Thoracic aorta (tissue), 2 donors: Measurements from ENCODE around the gene MYLK. TPM values are rescaled to one million over a fixed set of nuclear protein-coding genes. Genes with fewer than 3 reads are reported as not detected.

ENCODE experiments used
- ATAC-seq: fragments of 150-250 bp; one replicate; pipeline ENCODE4 v1.8.0; 2017; ENCODE audit warnings: low read depth; ENCODE audit not compliant: insufficient number of reproducible peaks, low FRiP score
- DNase-seq: peaks from one replicate; pipeline ENCODE4 v3.0.0-alpha.2; 2020; ENCODE audit warnings: low spot score
- H3K27ac ChIP-seq, 2 donors: fragments of 200-600 bp; sonication (generic); 1 replicate in 1 of 2; 2 replicates in 1 of 2; pipeline ENCODE4 v1.5.1; 2016; ENCODE audit warnings: mild to moderate bottlenecking in 2 of 2, moderate library complexity in 2 of 2
- H3K27me3 ChIP-seq: fragments of 200-600 bp; sonication (generic); replicated peaks from 2 replicates; pipeline ENCODE4 v1.6.0; 2016; ENCODE audit warnings: mild to moderate bottlenecking; ENCODE audit not compliant: insufficient read depth
- H3K36me3 ChIP-seq: fragments of 200-600 bp; sonication (generic); one replicate; pipeline ENCODE4 v1.5.1; 2016
- H3K4me1 ChIP-seq, 2 donors: fragments of 200-600 bp; sonication (generic); 1 replicate in 1 of 2; 2 replicates in 1 of 2; pipeline versions ENCODE4 v1.5.1 to v1.6.0; 2016; ENCODE audit warnings: low read depth in 2 of 2, mild to moderate bottlenecking in 1 of 2; ENCODE audit not compliant: control insufficient read depth in 1 of 2
- H3K4me3 ChIP-seq: fragments of 200-600 bp; sonication (generic); 2 replicates; pipeline ENCODE4 v1.5.1; 2016; ENCODE audit warnings: mild to moderate bottlenecking
- H3K9me3 ChIP-seq: fragments of 200-600 bp; sonication (generic); 2 replicates; pipeline ENCODE4 v1.5.1; 2016
- total RNA-seq, 2 donors: library from RNA; depleted of rRNA; stranded (reverse); fragments of >200 nt; gene quantifications; one replicate each; pipeline versions ENCODE4 v1.1.0 to v1.2.3, GENCODE V29; 2016
- TF ChIP-seq, protein P1 (sequence below): fragments of 200-600 bp; sonication (generic); IDR thresholded peaks from one replicate; pipeline ENCODE4 v1.5.1; 2019; ENCODE audit warnings: antibody characterized with exemption

The MYLK gene
- total RNA-seq, 2 donors from 2014 or later = 483 to 563 TPM

DNA sequence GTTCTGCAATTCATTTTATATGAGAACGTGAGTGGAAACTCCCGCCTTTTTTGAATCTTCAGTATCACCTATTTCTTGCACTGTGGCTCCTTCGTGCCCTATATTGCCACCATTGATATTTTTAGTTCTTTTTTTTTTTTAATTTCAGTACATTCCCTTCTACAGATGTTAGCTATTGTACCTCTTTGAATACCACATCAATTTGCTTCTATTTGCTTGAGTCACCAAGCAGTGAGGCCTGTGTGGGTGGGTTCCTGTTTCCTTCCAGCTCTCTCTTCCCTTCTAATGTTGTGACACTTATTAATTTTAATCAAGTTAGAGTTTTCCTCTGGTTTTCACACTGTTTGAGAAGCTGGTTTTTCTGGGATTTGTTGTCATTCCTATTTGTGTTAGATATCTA is 308.0 kb downstream of the MYLK start:
- H3K27ac ChIP-seq = no peak overlapping the region
- TF ChIP-seq, protein P1, sequence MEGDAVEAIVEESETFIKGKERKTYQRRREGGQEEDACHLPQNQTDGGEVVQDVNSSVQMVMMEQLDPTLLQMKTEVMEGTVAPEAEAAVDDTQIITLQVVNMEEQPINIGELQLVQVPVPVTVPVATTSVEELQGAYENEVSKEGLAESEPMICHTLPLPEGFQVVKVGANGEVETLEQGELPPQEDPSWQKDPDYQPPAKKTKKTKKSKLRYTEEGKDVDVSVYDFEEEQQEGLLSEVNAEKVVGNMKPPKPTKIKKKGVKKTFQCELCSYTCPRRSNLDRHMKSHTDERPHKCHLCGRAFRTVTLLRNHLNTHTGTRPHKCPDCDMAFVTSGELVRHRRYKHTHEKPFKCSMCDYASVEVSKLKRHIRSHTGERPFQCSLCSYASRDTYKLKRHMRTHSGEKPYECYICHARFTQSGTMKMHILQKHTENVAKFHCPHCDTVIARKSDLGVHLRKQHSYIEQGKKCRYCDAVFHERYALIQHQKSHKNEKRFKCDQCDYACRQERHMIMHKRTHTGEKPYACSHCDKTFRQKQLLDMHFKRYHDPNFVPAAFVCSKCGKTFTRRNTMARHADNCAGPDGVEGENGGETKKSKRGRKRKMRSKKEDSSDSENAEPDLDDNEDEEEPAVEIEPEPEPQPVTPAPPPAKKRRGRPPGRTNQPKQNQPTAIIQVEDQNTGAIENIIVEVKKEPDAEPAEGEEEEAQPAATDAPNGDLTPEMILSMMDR = no peak
- H3K4me1 ChIP-seq = no peaks in the 10 kb centered on the region
- no peaks in the 10 kb centered on the region for H3K9me3 ChIP-seq
- H3K36me3 ChIP-seq = peaks cover 7% of the 10 kb centered on the region
- H3K4me3 ChIP-seq = no peak overlapping the region
- DNase-seq (no peak), ATAC-seq (no peak)
- H3K27me3 ChIP-seq = no peaks in the 10 kb centered on the region

DNA sequence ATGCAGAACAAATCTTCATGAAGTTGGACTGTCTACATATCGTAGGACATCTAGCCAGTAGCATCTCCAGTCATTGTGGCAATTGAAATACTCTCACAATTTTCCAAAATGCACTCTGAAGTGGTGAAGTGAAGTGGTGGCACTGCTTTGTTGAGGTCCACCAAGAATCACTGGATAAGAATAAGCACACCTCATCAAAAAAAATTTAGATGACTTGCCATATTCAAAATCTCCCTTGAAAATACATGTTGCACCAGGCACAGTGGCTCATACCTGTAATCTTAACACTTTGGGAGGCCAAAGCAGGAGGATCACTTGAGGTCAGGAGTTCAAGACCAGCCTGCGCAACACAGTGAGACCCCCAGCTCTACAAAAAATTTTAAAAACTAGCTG is 312.2 kb downstream of the MYLK start:
- Histone ChIP-seq H3K27ac (no peak overlapping the region), H3K36me3 (no peaks in the 10 kb centered on the region), H3K27me3 (no peaks in the 10 kb centered on the region), H3K9me3 (no peaks in the 10 kb centered on the region), H3K4me3 (no peak overlapping the region), H3K4me1 (no peaks in the 10 kb centered on the region)
- no peak for DNase-seq
- no peak for ATAC-seq
- TF ChIP-seq, protein P1 = no peak

DNA sequence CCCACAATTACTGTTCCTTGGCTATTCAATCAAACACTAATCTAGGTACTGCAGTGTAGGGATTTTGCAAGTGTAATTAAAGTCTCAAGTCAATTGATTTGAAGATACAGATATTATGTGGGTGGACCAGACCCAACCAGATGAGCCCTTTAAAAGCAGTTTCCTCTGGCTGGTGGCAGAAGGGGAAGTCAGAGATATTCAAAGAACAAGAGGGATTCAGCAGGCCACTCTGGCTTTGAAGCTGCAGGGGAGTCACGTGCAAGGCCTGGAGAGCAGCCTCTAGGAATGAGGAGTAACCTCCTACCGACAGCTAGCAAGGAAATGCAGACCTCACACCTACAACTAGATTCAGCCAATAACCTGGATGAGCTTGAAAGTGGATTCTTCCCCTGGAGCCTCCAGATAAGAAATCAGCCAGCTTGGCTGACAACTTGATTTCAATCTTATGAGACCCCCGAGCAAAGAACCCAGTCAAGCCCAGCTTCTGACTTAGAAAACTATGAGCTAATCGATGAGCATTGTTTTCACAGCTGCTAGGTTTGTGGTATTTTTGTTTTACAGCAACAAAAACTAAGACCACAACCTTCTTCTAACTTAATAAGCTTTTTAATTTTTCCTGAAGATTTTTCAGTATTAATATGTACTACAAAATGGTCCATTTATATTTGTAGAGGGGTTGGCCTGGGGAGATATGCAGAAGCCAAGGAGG is 312.7 kb downstream of the MYLK start:
- no peaks in the 10 kb centered on the region for H3K4me1 ChIP-seq

DNA sequence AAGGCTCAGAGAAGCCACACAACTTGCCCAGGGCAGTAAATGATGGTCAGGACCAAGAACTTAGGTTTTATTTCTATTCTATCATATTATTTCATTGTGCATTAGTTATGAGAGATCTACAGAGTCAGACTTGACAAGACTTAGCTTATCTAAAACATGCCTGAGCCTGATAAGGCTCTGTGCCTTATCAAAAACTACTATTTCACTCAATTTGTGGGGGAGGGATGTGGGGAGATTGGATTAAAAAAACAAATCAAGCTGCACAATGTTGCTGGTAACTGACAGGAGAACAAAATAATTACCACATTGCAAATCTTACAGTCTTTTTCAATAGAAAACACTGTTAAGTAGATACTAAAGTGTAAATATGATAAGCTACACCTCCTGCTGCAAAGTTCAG is 315.3 kb downstream of the MYLK start:
- no peak for DNase-seq
- no peaks in the 10 kb centered on the region for H3K27me3 ChIP-seq
- no peak for ATAC-seq
- H3K36me3 ChIP-seq = no peaks in the 10 kb centered on the region
- H3K4me1 ChIP-seq = no peaks in the 10 kb centered on the region
- H3K9me3 ChIP-seq = no peaks in the 10 kb centered on the region
- TF ChIP-seq, protein P1 = no peak
- no peak overlapping the region for H3K27ac ChIP-seq
- no peak overlapping the region for H3K4me3 ChIP-seq

More for the DNA sequence above, 312.7 kb downstream of the MYLK start:
- no peak overlapping the region for H3K27ac ChIP-seq
- no peak for DNase-seq
- ATAC-seq = no peak
- no peaks in the 10 kb centered on the region for H3K9me3 ChIP-seq
- H3K27me3 ChIP-seq = no peaks in the 10 kb centered on the region
- TF ChIP-seq, protein P1 = no peak
- no peaks in the 10 kb centered on the region for H3K36me3 ChIP-seq
- no peak overlapping the region for H3K4me3 ChIP-seq

DNA sequence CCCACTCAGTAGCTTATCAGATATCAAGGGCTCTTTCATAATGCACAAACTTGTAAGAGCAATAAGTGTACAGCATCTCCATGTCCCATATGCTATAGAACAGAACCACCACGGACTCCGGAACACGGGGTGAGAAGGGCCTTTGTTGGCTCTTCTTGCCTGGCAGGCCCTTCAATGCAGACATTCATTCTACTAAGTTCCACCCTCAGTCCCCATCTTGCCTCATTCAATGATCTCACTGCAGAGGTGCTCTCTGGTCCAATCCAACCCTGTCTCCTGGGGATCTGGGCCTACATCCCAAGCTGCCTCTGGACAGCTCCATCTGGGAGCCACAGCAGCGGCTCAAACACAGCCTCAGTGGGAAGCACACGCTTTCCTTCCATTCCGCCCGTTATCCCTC is 316.1 kb downstream of the MYLK start:
- TF ChIP-seq, protein P1 = no peak
- Histone ChIP-seq H3K4me1 (no peaks in the 10 kb centered on the region), H3K9me3 (no peaks in the 10 kb centered on the region), H3K4me3 (no peak overlapping the region), H3K27ac (no peak overlapping the region), H3K36me3 (no peaks in the 10 kb centered on the region), H3K27me3 (no peaks in the 10 kb centered on the region)
- no peak for ATAC-seq
- no peak for DNase-seq
